ENCODE data around the gene THY1.

DNA sequence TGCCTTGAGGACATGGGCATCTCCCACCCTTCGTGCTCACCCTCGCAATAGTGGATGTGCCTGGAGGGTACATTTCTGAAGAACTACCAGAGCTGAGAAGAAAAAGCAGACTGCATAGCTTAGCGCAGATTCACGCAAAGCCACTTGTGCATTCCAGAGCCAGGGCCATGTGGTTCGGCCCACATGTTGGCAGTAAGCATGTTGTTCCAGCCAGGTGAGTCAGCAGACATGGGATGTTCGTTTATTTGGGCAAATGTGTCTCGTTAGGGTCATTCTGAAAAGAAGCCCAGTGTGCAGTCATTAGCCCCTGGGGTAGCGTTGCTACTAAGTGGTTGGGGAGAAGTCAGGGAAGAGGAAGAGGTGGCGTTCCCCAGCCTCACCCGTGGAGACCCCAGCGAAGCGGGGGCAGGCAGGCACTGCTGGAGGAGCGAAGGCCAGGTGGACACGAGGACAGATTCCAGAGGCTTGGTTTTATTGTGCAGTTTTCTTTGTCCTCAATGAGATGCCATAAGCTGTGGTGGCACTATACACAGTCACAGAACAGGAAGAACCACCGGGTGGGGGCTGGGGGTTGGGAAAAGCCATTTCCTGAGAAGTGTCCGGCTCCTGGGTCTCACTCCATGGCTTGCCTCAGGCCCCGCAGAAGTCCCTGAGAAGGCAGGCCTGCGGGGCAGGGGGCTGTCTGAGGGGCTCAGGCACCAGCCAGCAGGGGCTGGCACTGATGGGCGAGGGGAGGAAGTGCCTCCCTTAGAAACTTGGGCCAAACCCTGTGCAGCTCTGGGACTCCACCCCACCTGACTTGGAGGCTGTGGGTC is 5.0 kb downstream of the THY1 start:
- TF ChIP-seq, protein P1, sequence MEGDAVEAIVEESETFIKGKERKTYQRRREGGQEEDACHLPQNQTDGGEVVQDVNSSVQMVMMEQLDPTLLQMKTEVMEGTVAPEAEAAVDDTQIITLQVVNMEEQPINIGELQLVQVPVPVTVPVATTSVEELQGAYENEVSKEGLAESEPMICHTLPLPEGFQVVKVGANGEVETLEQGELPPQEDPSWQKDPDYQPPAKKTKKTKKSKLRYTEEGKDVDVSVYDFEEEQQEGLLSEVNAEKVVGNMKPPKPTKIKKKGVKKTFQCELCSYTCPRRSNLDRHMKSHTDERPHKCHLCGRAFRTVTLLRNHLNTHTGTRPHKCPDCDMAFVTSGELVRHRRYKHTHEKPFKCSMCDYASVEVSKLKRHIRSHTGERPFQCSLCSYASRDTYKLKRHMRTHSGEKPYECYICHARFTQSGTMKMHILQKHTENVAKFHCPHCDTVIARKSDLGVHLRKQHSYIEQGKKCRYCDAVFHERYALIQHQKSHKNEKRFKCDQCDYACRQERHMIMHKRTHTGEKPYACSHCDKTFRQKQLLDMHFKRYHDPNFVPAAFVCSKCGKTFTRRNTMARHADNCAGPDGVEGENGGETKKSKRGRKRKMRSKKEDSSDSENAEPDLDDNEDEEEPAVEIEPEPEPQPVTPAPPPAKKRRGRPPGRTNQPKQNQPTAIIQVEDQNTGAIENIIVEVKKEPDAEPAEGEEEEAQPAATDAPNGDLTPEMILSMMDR (IDR thresholded peaks at IDR 0.05), result no peak
- no peak for TF ChIP-seq POLR2A (IDR thresholded peaks at IDR 0.05)

Data from Peyer's patch (tissue), 4 donors.